Adrenal gland (tissue), 12 donors: ENCODE measurements around the gene FHOD3. TPM values are rescaled to one million over a fixed set of nuclear protein-coding genes. Genes with fewer than 3 reads are reported as not detected.
A peak's percentile ranks its signal among the peaks of the same experiment; 100 is the strongest.

Source experiments
- DNase-seq, 7 donors: peaks; one replicate each; pipeline ENCODE4 v3.0.0-alpha.2; 2019 to 2020
- H3K27ac ChIP-seq, 5 donors: fragments of 200-600 bp; sonication (generic) in 4 of 5; 1 replicate in 3 of 5; 2 replicates in 2 of 5; pipeline versions ENCODE4 v1.5.1 to v1.8.0; 2016 to 2020; ENCODE audit warnings: mild to moderate bottlenecking in 1 of 5
- H3K27me3 ChIP-seq: fragments of 200-600 bp; 2 replicates; pipeline ENCODE4 v1.8.0; 2021
- H3K36me3 ChIP-seq, 2 donors: fragments of 200-600 bp; replicated peaks in 1 of 2; 1 replicate in 1 of 2; 2 replicates in 1 of 2; pipeline versions ENCODE4 v1.5.1 to v1.8.0; 2018 to 2022
- H3K4me1 ChIP-seq, 2 donors: fragments of 200-600 bp; replicated peaks in 1 of 2; 1 replicate in 1 of 2; 2 replicates in 1 of 2; pipeline versions ENCODE4 v1.5.1 to v1.8.0; 2018 to 2021
- H3K4me3 ChIP-seq, 4 donors: fragments of 200-600 bp; sonication (generic) in 3 of 4; one replicate each; pipeline ENCODE4 v1.5.1; 2016 to 2018
- H3K9me3 ChIP-seq, 3 donors: fragments of 200-600 bp; sonication (generic) in 1 of 3; replicated peaks in 1 of 3; 1 replicate in 2 of 3; 2 replicates in 1 of 3; pipeline versions ENCODE4 v1.5.1 to v1.8.0; 2016 to 2021
- POLR2A ChIP-seq, 2 donors: fragments of 450-650 bp; IDR thresholded peaks; one replicate each; pipeline ENCODE4 v1.6.1; 2017; ENCODE audit warnings: antibody characterized with exemption in 2 of 2, mild to moderate bottlenecking in 2 of 2, moderate library complexity in 1 of 2
- WGBS, 4 donors: extraction: QIAGEN DNeasy Blood & Tissue Kit in 2 of 4; methylation state at CpG; one replicate each; pipeline versions ENCODE4 v1.1.5 to v1.1.7; 2013 to 2017; 5-methylcytosine and 5-hydroxymethylcytosine counted together
- intact Hi-C, 2 donors: fragments of 100-400 bp; cut with DNase I; formaldehyde crosslinking; loops; one replicate each; pipeline versions ENCODE4 v1.14.1 to v1.15.0; 2022 to 2023
- polyA plus RNA-seq, 3 donors: library from polyadenylated mRNA; stranded (reverse); fragments of 200-250 nt in 2 of 3; fragments of 350-450 nt in 1 of 3; fragmentation: Illumina TruSeq in 1 of 3; extraction: RNeasy Lipid Tissue Mini Kit (QIAGEN cat#74804) in 1 of 3; gene quantifications; one replicate each; pipeline ENCODE4 v1.2.3, GENCODE V29; 2013 to 2014
- total RNA-seq, 9 donors: library from RNA; depleted of rRNA in 4 of 9; stranded (reverse); fragments of >200 nt in 4 of 9; fragments of 120-200 nt in 1 of 9; fragmentation: NEBNext Ultra II Directional in 1 of 9; extraction: Animal tissue kit (Norgen Biotek cat#: 25700) in 1 of 9; gene quantifications; one replicate each; pipeline versions ENCODE4 v1.1.0 to v1.2.4, GENCODE V29; 2013 to 2023
- TF ChIP-seq, protein P1 (sequence below), 6 experiments: fragments of 450-650 bp in 4 of 6; fragments of 200-600 bp in 2 of 6; sonication (generic) in 1 of 6; IDR thresholded peaks; 1 replicate in 5 of 6; 2 replicates in 1 of 6; pipeline versions ENCODE4 v1.5.1 to v1.8.0; 2016 to 2021; ENCODE audit warnings: antibody characterized with exemption in 6 of 6, mild to moderate bottlenecking in 2 of 6, moderate library complexity in 1 of 6
- donor health status: healthy with polysubstance abuse.
- donor health status: Bipolar disorder and iron deficiency.
- donor health status: DM: yes; HTN: yes; CAD: no.
- donor health status: DM: no; HTN: no; CAD: no.
- donor health status: DM: no; HTN: no; CAD: no.
- donor health status: DM: yes; HTN: yes; CAD: no.

Gene FHOD3
- total and polyA plus RNA-seq, 12 donors, result 17.5 to 87.9 (median 48.5) TPM

DNA sequence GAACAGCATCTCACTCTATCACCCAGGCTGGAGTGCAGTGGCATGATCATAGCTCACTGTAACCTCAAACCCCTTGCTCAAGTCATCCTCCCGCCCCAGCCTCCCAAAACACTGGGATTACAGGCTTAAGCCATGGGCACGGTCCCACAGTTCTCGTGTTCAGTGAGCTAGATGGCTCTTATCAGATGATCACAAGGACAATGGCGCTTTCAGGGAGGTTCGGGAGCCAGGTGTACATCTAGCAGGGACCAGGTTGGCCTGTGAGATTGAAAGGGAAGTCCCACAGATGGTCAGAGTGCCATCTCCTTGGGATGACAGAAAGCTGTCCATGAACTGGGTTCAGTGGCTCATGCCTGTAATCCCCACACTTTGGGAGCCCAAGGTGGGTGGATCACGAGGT lies 14.1 kb upstream of the FHOD3 start:
- H3K4me3 ChIP-seq, result no peak overlapping the region
- intact Hi-C loops, result loop anchor here in 1 of 2 donors (5.0 kb wide), 1 partner anchor 266 kb away; no protein-coding TSS in a partner anchor
- H3K27ac ChIP-seq, result no peak overlapping the region
- TF ChIP-seq, protein P1, sequence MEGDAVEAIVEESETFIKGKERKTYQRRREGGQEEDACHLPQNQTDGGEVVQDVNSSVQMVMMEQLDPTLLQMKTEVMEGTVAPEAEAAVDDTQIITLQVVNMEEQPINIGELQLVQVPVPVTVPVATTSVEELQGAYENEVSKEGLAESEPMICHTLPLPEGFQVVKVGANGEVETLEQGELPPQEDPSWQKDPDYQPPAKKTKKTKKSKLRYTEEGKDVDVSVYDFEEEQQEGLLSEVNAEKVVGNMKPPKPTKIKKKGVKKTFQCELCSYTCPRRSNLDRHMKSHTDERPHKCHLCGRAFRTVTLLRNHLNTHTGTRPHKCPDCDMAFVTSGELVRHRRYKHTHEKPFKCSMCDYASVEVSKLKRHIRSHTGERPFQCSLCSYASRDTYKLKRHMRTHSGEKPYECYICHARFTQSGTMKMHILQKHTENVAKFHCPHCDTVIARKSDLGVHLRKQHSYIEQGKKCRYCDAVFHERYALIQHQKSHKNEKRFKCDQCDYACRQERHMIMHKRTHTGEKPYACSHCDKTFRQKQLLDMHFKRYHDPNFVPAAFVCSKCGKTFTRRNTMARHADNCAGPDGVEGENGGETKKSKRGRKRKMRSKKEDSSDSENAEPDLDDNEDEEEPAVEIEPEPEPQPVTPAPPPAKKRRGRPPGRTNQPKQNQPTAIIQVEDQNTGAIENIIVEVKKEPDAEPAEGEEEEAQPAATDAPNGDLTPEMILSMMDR (IDR thresholded peaks at IDR 0.05), result no peak
- TF ChIP-seq POLR2A (IDR thresholded peaks at IDR 0.05), result no peak
- no peaks in the 10 kb centered on the region for H3K27me3 ChIP-seq
- DNase-seq, result no peak
- peaks cover 0 to 5% of the 10 kb centered on the region in 2 donors for H3K4me1 ChIP-seq
- H3K9me3 ChIP-seq, result no peaks in the 10 kb centered on the region
- 57 to 67% (median 63%) methylated on average over 6 of the region's 6 CpGs for WGBS, 4 donors
- H3K36me3 ChIP-seq, result no peaks in the 10 kb centered on the region

DNA sequence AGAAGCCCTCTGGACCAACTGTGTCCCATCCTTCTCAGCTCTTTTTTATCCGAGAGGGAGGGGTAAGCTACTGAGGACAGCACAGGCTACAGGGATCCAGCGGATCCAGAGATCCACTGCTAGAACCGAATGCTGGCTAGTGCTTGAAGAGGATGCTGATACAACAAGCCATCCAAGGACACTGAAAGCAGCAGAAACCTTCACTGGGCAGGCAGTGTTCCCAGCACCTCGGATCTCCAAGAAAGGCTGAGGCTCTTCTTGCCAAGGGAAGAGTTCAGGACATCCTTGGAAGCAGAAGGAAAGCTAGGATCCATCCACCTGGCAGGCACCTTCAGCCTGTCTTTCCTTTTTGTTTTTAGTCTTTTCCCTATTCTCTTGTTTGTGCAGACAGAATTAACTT lies 13.2 kb upstream of the FHOD3 start:
- intact Hi-C loops, result loop anchor here in 1 of 2 donors (5.0 kb wide), 1 partner anchor 267 kb away; no protein-coding TSS in a partner anchor
- Histone ChIP-seq H3K4me3 (no peak overlapping the region), H3K4me1 (peaks cover 0 to 5% of the 10 kb centered on the region in 2 donors), H3K36me3 (no peaks in the 10 kb centered on the region), H3K9me3 (no peaks in the 10 kb centered on the region), H3K27me3 (no peaks in the 10 kb centered on the region), H3K27ac (no peak overlapping the region)
- DNase-seq, result peak in 1 of 7 donors; percentile 11
- 40 to 54% (median 46%) methylated on average over 4 of the region's 4 CpGs for WGBS, 4 donors
- TF ChIP-seq, protein P1 (IDR thresholded peaks at IDR 0.05), result no peak
- no peak for TF ChIP-seq POLR2A (IDR thresholded peaks at IDR 0.05)

DNA sequence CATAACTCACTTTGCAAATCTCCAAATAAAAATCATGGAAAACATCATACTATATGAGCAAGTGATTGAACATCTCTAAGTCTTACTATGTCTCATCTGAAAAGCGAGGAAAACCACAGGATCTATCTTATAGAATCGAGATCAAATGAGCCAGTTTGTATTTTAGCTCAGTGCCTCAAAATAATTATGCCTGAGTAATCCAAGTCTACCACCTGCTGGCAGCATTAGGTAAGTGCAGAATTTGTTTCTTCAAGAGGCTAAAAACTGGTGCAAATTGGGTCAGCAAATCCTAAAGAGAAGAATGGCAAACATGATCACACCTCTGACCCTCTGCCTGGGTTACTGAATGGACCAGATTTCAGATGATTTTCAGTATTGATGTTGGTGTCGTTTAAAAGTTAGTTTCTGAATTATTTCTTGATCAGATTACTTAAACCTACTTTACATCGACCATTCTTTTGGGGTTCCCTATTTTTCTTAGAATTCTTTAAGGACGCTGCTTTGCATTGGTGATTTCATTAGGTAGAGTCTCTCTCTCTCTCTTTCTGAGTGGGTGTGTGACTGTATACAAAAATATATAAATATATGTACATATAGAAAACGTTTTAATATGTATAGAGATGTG lies 12.7 kb upstream of the FHOD3 start:
- DNase-seq, result peak in 6 of 7 donors; percentile 41 to 82 (median 64)
- Histone ChIP-seq H3K36me3 (no peaks in the 10 kb centered on the region), H3K27ac (no peak overlapping the region), H3K9me3 (no peaks in the 10 kb centered on the region), H3K4me1 (peaks cover 0 to 5% of the 10 kb centered on the region in 2 donors), H3K27me3 (no peaks in the 10 kb centered on the region), H3K4me3 (no peak overlapping the region)
- TF ChIP-seq, protein P1 (IDR thresholded peaks at IDR 0.05), result peak; percentile 77 to 97 (median 90)
- TF ChIP-seq POLR2A (IDR thresholded peaks at IDR 0.05), result no peak
- 27 to 33% (median 28%) methylated on average over 6 of the region's 6 CpGs for WGBS, 4 donors
- intact Hi-C loops, result loop anchor here (5.0 kb wide), 2 partner anchors 187 to 267 kb away; no protein-coding TSS in a partner anchor

DNA sequence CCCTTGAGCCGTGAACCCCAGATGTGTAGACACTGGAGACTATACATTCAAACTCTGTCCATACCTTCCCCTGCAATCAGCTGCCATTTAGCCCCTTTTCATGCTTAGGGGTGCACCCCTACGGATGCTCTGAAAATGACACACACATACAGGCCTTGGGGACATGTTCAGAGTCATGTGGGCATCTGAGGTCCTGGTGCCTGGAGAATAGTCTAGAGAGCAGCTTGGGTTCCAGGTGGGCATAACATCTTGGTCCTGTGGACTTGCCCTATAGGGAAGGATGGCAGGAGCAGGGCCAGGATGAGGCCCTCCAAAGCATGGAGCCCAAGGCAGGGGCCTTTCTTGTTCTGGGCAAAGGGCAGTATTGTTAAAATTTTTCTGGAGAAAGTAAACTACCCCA lies 9.9 kb upstream of the FHOD3 start:
- Histone ChIP-seq H3K36me3 (no peaks in the 10 kb centered on the region), H3K9me3 (no peaks in the 10 kb centered on the region), H3K4me3 (no peak overlapping the region), H3K27ac (no peak overlapping the region), H3K4me1 (peaks cover 0 to 5% of the 10 kb centered on the region in 2 donors), H3K27me3 (no peaks in the 10 kb centered on the region)
- 87 to 95% (median 88%) methylated on average over 2 of the region's 2 CpGs for WGBS, 4 donors
- DNase-seq, result no peak
- intact Hi-C loops, result loop anchor here (5.0 kb wide), 1 partner anchor 190 kb away; no protein-coding TSS in a partner anchor
- TF ChIP-seq, protein P1 (IDR thresholded peaks at IDR 0.05), result no peak
- TF ChIP-seq POLR2A (IDR thresholded peaks at IDR 0.05), result no peak
